Measurements from ENCODE around the gene IGFL2.

IGFL2 gene

DNA sequence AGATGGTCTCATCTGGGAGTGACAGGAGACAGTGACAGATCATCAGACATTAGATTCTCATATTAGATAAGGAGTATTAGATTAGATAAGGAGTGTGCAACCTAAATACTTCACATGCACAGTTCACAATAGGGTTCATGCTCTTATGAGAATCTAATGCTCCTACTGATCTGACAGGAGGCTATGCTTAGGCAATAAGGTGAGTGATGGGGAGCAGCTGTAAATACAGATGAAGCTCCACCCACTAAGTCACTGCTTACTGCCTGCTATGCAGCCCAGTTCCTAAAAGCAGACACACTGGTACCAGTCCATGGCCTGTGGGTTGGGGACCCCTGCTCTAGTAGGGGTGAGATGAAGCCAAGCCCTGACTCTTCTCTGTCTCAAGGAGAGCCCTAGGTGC, 13.5 kb upstream of the IGFL2 start:
- TF ChIP-seq, protein P1, sequence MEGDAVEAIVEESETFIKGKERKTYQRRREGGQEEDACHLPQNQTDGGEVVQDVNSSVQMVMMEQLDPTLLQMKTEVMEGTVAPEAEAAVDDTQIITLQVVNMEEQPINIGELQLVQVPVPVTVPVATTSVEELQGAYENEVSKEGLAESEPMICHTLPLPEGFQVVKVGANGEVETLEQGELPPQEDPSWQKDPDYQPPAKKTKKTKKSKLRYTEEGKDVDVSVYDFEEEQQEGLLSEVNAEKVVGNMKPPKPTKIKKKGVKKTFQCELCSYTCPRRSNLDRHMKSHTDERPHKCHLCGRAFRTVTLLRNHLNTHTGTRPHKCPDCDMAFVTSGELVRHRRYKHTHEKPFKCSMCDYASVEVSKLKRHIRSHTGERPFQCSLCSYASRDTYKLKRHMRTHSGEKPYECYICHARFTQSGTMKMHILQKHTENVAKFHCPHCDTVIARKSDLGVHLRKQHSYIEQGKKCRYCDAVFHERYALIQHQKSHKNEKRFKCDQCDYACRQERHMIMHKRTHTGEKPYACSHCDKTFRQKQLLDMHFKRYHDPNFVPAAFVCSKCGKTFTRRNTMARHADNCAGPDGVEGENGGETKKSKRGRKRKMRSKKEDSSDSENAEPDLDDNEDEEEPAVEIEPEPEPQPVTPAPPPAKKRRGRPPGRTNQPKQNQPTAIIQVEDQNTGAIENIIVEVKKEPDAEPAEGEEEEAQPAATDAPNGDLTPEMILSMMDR (IDR thresholded peaks at IDR 0.05; ENCODE audit: low read length, missing control alignments), result no peak
- DNase-seq (ENCODE audit: low read depth), result peak; percentile 69
- H3K4me3 ChIP-seq (replicated peaks; ENCODE audit: low read depth, low read length), result no peak overlapping the region

DNA sequence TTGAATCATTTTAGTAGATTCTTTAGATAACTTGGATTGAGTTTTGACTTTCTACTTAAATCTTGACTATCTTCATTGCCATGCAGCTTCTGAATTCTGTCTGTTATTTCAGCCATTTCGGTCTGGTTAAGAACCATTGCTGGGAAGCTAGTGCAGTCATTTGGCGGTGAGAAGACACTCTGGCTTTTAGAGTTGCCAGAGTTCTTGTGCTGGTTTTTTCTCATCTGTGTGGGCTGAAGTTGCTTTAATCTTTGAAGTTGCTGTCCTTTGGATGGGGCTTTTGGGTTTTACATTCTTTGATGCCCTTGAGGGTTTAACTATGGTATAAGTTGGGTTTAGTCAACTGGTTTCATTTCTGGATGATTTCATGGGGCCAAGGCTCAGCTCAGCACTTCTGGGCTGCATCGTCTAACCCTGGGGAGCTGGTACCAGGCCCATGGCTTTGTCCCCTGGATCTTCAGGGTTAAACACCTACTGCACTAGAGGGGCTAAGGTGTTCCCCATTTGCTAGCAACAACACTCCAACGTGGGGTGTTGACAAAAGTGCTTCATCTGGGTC, 10.0 kb upstream of the IGFL2 start:
- H3K4me3 ChIP-seq (replicated peaks; ENCODE audit: low read depth, low read length), result no peak overlapping the region
- TF ChIP-seq, protein P1 (IDR thresholded peaks at IDR 0.05; ENCODE audit: low read length, missing control alignments), result no peak
- DNase-seq (ENCODE audit: low read depth), result no peak

DNA sequence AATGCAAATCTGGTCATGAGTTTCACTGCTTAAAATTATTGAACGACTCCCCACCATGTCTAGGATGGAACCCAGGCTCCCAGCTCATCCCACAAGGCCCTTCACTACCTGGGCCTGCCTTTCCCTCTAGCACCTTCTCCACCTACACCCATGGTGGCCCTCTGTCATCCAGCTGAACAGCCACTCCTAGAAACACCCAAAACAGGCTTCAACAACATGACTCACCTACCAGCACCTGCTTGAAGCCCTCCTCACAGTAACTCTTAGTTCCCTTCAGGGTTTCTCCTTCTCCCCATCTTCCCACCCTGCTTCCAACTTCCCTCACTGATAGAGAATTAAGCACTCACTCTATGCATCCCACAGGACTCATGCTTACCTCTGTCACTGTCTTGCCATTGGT, 6.6 kb upstream of the IGFL2 start:
- no peak for DNase-seq (ENCODE audit: low read depth)
- TF ChIP-seq, protein P1 (IDR thresholded peaks at IDR 0.05; ENCODE audit: low read length, missing control alignments), result no peak
- H3K4me3 ChIP-seq (replicated peaks; ENCODE audit: low read depth, low read length), result no peak overlapping the region

DNA sequence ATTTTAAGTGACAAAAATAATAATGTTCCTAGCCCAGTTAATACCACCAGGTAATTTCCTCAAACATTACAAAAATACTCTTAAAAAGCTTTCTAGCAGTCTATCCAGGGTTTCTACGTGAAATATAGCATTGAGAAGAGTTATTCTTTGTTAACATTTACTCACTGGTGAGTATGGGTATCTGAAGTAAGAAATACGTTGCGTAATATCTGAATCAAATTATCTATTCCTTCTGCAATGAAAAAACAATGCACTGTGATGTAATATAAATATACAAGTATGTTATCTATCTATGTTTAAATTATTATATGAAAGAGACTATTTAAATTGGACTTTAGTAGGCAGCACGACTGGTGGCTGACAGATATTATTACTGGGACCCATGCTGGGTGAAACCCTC, 5.7 kb upstream of the IGFL2 start:
- DNase-seq (ENCODE audit: low read depth), result no peak
- H3K4me3 ChIP-seq (replicated peaks; ENCODE audit: low read depth, low read length), result no peak overlapping the region
- TF ChIP-seq, protein P1 (IDR thresholded peaks at IDR 0.05; ENCODE audit: low read length, missing control alignments), result no peak

DNA sequence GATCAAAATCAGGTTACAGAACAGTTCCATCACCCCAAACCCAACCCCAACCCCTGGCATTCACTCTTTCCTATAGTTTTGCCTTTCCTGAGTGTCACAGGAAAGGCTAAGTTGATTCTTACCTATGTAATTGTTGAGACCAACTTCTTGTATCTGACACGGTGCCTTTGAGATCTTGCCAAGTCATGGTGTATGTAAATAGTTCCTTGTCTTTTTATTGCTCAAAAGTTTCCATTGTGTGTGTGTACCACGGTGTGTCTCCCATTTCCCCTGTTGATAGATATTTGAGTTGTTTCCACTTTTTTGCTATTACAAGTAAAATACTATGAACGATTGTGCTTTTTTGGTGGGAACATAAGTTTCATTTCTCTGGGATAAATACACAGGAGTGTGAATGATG, 3.3 kb upstream of the IGFL2 start:
- TF ChIP-seq, protein P1 (IDR thresholded peaks at IDR 0.05; ENCODE audit: low read length, missing control alignments), result no peak
- no peak for DNase-seq (ENCODE audit: low read depth)
- H3K4me3 ChIP-seq (replicated peaks; ENCODE audit: low read depth, low read length), result no peak overlapping the region

DNA sequence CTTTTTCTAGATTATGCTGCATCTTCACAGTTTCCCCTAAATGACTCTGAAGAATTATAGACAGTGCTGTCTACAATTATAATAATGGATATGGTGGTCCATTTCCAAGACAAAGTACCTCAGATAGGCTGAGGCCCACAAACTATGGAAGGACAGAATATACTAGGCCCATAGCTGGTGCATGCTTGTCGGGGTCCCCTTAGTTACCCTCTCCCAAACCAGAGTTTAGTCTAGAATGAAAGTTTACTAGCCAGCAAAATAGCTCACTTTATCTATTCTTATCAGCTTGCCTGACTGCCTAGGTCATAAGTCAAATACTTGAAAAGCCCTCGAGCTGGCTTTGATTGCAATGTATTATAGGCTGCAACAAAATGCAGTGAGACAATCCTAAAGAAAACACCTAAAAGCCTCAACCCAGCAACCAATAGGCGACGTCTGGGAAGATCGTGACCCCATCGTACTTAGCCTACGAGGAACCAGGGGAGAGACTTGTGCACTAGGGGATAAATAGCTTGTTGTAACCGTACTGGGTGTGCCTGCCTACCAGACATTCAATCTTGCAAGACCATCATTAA, 785 bp upstream of the IGFL2 start:
- no peak overlapping the region for H3K4me3 ChIP-seq (replicated peaks; ENCODE audit: low read depth, low read length)
- TF ChIP-seq, protein P1 (IDR thresholded peaks at IDR 0.05; ENCODE audit: low read length, missing control alignments), result no peak
- DNase-seq (ENCODE audit: low read depth), result no peak

DNA sequence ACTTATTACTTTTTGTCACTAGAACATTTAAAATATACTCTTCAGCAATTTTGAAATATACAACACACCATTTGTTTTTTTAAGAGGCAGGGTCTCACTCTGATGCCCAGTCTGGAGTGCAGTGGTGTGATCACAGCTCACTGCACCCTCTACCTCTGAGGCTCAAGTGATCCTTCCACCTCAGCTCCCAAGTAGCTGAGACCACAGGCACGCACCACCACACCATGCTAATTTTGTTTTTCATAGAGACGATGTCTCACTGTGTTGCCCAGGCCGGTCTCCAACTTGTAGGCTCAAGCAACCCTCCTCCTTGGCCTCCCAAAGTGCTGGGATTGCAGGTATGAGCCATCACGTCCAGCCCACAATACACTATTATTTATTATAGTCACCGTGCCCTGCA, 2.6 kb downstream of the IGFL2 start:
- no peak overlapping the region for H3K4me3 ChIP-seq (replicated peaks; ENCODE audit: low read depth, low read length)
- TF ChIP-seq, protein P1 (IDR thresholded peaks at IDR 0.05; ENCODE audit: low read length, missing control alignments), result no peak
- DNase-seq (ENCODE audit: low read depth), result no peak
